ENCODE results near the gene OAS1.

The OAS1 gene

GRCh38 chr12:112900298-112901145 lies 6.2 kb upstream of the OAS1 start:
- peak; percentile 57 for TF ChIP-seq CTCF (IDR thresholded peaks at IDR 0.05; ENCODE audit: extremely low read depth, missing control alignments)
- DNase-seq (ENCODE audit: low spot score), result peak; percentile 58

GRCh38 chr12:112901271-112901670 lies 5.5 kb upstream of the OAS1 start:
- no peak for DNase-seq (ENCODE audit: low spot score)
- TF ChIP-seq CTCF (IDR thresholded peaks at IDR 0.05; ENCODE audit: extremely low read depth, missing control alignments), result no peak

- DNase-seq (ENCODE audit: low spot score), result no peak
- TF ChIP-seq CTCF (IDR thresholded peaks at IDR 0.05; ENCODE audit: extremely low read depth, missing control alignments), result no peak
Measured at GRCh38 chr12:112904571-112904970, 2.2 kb upstream of the OAS1 start.

GRCh38 chr12:112905451-112906089 lies 1.2 kb upstream of the OAS1 start:
- no peak for DNase-seq (ENCODE audit: low spot score)
- TF ChIP-seq CTCF (IDR thresholded peaks at IDR 0.05; ENCODE audit: extremely low read depth, missing control alignments), result no peak

GRCh38 chr12:112907415-112908157 lies 824 bp downstream of the OAS1 start:
- TF ChIP-seq CTCF (IDR thresholded peaks at IDR 0.05; ENCODE audit: extremely low read depth, missing control alignments), result no peak
- DNase-seq (ENCODE audit: low spot score), result peak; percentile 36

- no peak for TF ChIP-seq CTCF (IDR thresholded peaks at IDR 0.05; ENCODE audit: extremely low read depth, missing control alignments)
- DNase-seq (ENCODE audit: low spot score), result no peak
Measured at GRCh38 chr12:112908548-112908947, 1.8 kb downstream of the OAS1 start.

GRCh38 chr12:112909693-112910092 lies 2.9 kb downstream of the OAS1 start:
- no peak for TF ChIP-seq CTCF (IDR thresholded peaks at IDR 0.05; ENCODE audit: extremely low read depth, missing control alignments)
- no peak for DNase-seq (ENCODE audit: low spot score)
